GM08714 (cell line): Measurements from ENCODE around the gene MAD1L1.

ENCODE experiments used
- H3K4me3 ChIP-seq: fragments of 200-500 bp; sonication (Bioruptor generic); 2 replicates; pipeline ENCODE4 v1.5.1; 2014; ENCODE audit warnings: mild to moderate bottlenecking, low read length, inconsistent platforms
- ZNF274 ChIP-seq: IDR thresholded peaks from 2 replicates; pipeline ENCODE4 v1.6.1; 2012; ENCODE audit warnings: mild to moderate bottlenecking, low read depth, low read length

The MAD1L1 gene

GRCh38 chr7:1895664-1896515, 336.9 kb downstream of the MAD1L1 start:
- no peak overlapping the region for H3K4me3 ChIP-seq
- no peak for TF ChIP-seq ZNF274

- no peak for TF ChIP-seq ZNF274
Measured at GRCh38 chr7:1894906-1895663, 337.7 kb downstream of the MAD1L1 start.

GRCh38 chr7:1894313-1894900, 338.3 kb downstream of the MAD1L1 start:
- no peak overlapping the region for H3K4me3 ChIP-seq
- no peak for TF ChIP-seq ZNF274

More at GRCh38 chr7:1894906-1895663, 337.7 kb downstream of the MAD1L1 start:
- H3K4me3 ChIP-seq, result no peak overlapping the region

- TF ChIP-seq ZNF274, result no peak
- H3K4me3 ChIP-seq, result no peak overlapping the region
Measured at GRCh38 chr7:1893451-1893850, 339.3 kb downstream of the MAD1L1 start.

GRCh38 chr7:1893036-1893435, 339.7 kb downstream of the MAD1L1 start:
- H3K4me3 ChIP-seq, result no peak overlapping the region
- no peak for TF ChIP-seq ZNF274

- H3K4me3 ChIP-seq, result no peak overlapping the region
- no peak for TF ChIP-seq ZNF274
Measured at GRCh38 chr7:1892011-1892965, 340.5 kb downstream of the MAD1L1 start.

GRCh38 chr7:1890289-1891235, 342.2 kb downstream of the MAD1L1 start:
- H3K4me3 ChIP-seq, result no peak overlapping the region
- TF ChIP-seq ZNF274, result no peak

GRCh38 chr7:1889556-1890181, 343.1 kb downstream of the MAD1L1 start:
- H3K4me3 ChIP-seq, result no peak overlapping the region
- no peak for TF ChIP-seq ZNF274

GRCh38 chr7:1889091-1889490, 343.7 kb downstream of the MAD1L1 start:
- TF ChIP-seq ZNF274, result no peak
- no peak overlapping the region for H3K4me3 ChIP-seq

GRCh38 chr7:1888425-1888824, 344.3 kb downstream of the MAD1L1 start:
- H3K4me3 ChIP-seq, result no peak overlapping the region
- TF ChIP-seq ZNF274, result no peak

GRCh38 chr7:1887251-1887650, 345.5 kb downstream of the MAD1L1 start:
- H3K4me3 ChIP-seq, result no peak overlapping the region
- TF ChIP-seq ZNF274, result no peak

- TF ChIP-seq ZNF274, result no peak
- H3K4me3 ChIP-seq, result no peak overlapping the region
Measured at GRCh38 chr7:1886361-1887064, 346.2 kb downstream of the MAD1L1 start.
